NCI-H146 treated with DMSO at 0.1 percent for 48 hours (cell line): ENCODE data around the gene GDF2.

Source experiments
- DNase-seq: peaks from one replicate; lab custom pipeline; 2025; ENCODE audit not compliant: unreplicated experiment; lab: John Stamatoyannopoulos, UW

The GDF2 gene

DNA sequence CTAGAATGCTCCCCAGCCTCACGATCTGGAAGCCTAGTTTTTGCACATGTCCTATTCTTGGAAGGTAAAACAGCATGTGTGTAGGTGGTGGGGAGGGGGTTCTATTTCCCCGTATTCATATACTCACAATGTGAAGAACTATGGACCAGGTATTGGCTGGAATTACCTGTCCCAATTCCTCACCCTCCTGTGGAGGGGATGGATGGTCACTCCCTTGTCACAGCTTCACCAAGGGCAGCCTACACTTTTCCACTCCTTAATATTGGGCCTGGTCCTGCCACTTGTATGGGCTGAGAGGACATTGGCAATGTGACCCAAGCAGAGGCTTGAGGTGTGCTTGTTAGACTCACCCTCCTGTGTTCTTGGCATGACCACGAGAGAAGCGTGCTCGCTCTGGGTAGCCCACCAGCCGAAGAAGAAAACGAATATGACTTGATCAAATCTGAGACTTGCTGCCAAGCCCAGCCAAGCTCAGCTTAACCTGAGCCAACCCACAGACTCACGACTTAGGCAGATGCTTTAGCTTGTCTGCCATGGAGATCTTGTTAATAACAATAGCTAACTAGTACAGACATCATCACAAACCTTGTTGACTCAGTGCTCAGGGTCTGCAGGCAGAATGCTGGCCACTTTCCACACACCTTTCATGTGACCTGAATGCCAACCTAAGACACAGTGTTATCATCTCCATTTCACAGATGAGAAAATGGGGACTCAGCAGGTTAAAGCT, 44.6 kb downstream of the GDF2 start:
- no peak for DNase-seq

DNA sequence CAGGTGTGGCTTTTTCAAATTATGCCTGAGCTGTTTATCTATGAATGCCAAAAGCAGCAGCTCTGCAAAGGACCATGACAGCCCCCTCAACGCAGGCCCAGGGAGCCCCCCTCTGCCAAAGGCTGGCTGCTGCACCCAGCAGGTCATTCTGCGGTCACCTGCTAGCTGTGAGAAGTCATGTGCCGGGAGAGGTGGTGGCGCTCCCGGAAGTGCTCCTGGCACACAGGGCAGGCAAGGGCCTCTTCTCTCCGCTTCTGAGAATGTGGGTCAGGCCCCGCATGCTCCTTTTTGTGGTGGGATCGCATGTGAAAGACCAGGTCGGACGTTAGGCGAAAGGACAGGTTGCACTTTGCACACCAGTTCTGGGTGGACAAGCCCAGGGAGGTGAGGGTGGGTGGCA, 45.4 kb downstream of the GDF2 start:
- DNase-seq = no peak

DNA sequence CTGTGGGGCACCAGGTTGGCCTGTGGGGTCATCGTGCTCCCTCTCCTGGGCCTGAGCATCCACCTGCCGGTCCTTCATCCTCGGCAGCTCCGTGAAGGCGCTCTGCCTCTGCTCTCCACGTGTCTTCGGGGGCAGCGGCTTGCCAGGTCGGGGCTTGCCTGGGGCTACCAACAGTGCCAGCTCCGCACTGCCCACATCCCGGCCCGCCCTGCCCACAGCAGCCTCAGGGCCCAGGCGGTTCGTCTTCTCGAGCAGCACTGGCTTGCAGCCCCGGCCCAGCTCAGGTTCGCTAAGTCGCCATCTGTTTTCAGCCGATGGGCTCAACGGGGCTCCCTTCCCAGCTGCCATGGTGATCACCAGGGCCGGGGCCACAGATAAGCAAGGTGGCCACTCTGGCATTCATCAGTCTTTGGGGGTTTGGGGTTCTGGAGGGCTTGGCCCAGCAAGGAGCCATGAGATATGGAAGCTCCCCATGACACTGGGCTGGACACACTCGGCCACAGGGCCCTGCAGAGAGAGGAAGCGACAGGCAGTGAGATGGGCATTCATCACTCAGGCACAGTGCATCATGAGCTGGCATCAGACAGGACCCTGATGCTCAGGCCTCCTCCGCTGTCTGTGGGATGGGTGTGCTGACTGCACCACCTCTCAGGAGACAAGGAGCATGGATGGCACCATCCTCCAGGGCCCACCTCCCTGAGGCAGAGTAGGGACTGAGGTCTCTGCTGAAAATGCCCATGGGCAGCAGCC, 46.4 kb downstream of the GDF2 start:
- no peak for DNase-seq

DNA sequence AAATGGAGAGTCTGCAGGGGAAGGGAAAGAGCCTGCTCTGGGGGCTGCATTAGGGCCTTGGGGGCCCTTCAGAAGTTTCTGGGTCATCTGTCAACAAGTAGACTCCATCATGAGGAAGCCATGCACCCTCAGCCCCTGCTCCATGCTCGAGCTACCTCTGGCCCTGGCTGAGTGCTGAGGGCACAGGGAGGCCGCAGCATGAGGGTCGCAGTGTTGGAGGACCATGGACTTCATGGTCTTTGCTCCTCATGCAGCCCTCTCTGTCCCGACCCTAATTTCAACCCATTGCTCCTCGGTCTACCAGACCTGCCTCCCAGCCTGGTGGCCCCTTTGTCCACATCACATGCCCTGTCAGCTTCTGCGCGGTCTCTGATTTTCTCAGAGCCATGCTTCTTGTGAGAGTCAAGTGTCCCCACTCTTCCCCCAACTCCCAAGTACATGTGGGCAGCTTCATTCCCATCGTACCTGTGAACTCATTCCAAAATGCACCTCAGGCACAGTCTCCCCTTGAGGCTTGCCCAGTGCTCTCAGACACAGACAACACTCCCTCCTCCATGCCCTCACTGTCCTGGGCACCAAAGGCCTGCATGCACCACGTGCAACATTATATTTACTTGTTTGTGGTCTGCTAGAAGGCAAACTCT, 47.1 kb downstream of the GDF2 start:
- no peak for DNase-seq

DNA sequence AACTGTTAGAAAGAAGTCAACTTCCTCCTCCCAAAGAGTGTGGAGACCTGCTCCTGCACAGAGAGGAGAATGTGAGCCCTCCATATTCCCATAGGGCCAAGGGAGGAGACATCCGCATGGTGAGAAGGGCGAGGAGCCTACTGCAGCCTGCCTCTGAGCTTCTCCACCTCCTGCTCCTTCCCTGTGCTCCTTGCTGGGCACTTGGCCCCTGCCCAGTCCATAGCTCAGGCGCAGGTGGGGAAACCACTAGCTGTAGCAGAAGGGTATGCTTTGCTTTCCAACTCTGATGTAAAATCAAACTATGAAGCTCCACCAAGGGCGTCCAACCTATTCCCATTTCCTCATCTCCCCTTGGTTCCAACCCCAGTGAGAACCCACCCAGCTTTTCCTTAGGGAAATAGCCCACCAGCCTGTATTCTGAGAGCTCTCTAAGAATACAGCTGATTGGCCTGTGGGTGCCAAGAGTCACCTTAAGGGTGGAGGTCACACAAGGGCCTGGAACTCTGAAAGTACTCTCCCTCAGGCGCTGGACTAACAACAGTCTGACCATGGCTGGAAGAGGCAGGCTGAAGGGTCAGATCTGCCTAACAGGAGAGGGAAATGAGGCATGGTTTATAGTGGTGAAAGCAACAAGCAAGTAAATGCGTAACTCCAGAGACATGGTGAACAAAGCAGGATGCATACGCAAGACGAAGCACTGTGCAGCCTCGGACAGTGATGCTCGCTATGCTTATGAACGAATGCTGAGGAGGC, 47.9 kb downstream of the GDF2 start:
- no peak for DNase-seq

DNA sequence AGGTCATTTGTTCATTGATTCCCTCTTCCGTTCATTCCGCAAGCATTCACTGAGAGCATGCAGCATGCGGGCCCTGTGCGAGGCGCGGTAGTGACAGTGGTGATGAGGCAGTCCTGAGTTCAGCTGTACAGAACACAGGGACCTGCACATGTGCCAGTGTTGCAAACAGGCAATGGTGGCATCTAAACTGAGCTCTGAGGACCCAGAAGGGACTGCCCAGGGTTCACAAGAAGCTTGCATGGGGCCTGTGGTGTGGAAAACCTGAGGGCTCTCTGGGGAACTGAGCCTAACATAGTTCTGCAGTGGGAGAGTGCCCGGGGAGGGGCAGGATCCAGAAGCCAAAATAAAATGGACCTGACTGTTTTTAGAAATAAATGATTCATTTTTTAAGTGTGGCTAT, 48.6 kb downstream of the GDF2 start:
- no peak for DNase-seq

DNA sequence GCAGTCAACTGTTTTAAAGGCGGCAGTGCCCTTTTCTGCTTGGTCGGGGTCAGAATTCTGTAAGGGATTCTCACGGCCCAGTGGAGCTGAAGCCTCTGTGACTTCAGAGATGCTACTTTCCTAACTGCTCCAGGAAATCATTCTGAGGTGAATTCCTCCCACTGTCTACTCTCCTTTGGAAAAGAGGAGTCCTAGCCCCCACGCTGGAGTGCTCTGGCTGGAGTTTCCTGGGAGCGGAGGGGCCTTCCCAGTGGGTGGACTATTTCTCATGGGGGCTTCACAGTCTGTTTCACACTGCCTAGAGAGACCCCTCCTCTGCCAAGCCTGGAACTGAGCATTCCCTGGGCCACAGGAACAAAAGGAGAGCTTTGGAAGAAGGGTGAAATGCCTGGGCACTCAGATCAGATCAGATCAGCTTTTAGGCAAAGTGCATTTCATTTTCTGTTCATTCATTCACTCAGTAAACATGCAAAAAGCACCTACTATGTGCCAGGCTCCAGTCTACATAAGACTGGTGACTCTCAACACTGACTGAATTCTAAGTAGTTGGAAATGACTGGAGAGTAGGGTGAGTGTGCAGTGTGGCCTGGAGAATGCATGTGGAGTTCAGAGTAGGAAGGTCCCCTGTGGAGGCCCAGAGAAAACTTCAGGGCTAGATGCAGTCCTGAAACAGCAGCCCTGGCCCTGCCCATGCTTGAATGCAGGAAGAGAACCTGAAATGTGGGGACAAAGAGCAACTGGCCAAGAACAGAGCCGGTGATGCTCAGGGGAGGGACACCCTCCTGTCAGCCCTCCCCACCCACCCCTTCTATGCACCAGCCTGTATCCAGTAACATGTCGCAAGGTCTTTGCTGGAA, 49.6 kb downstream of the GDF2 start:
- DNase-seq = no peak

DNA sequence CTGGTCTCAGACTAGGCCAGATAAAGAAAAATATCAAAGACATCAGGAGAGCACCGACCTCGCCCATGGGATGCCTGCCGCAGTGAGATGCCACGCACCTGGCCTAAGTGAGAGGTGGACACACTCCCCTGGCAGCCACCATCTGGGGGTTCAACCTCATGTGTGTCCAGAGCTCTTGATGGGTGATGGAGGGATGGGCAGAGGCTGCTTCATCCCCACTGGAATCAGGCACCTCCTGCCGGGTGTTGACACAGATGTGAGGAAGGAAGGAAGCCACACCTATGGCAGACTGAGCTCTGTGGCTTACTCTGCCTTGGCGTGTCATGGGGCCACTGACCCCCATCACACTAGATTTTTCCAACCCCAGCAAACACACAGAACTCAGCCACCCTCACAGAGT, 50.5 kb downstream of the GDF2 start:
- DNase-seq = no peak

DNA sequence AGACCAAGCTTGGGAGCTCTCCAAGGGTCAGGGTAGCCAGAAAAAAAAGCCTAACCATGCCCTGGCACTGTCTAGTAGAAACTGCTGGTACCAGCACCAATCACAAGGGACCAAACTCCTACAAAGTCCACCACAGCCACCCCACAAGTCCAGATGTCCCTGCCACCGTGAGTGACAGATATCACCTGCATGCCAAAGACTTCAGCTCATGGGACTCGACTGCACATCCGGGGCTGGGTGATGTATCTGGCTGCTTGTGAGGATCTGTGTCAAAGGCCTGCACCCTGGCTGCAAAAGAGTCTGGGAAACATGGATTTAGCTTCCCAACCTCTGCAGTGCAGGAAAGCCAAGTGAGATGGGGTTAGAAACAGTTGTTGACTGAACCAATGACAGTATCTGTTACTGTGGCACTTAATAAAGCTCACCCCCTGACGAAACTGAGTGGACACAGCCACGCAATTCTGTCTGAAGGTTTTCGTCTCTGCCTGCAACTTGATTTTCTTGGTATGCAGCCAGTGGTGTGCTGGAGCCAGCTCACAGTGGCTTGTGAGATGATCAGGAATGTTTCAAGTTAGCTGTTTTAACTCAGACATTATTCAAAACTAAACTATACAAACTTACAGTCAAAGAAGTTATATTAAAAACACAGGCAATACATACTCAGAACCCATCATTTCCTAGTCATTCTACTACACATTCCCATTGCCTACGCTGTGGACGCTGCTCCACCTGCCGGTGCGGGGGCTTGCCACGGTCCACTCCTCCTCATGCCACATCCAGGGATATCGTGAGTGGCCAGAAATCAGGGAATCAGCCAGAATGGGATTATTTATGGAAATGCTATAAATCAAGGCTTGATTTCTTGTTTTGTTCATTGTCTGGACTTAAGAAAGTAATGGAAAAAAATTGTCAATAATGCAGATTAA, 52.6 kb downstream of the GDF2 start:
- DNase-seq = no peak

DNA sequence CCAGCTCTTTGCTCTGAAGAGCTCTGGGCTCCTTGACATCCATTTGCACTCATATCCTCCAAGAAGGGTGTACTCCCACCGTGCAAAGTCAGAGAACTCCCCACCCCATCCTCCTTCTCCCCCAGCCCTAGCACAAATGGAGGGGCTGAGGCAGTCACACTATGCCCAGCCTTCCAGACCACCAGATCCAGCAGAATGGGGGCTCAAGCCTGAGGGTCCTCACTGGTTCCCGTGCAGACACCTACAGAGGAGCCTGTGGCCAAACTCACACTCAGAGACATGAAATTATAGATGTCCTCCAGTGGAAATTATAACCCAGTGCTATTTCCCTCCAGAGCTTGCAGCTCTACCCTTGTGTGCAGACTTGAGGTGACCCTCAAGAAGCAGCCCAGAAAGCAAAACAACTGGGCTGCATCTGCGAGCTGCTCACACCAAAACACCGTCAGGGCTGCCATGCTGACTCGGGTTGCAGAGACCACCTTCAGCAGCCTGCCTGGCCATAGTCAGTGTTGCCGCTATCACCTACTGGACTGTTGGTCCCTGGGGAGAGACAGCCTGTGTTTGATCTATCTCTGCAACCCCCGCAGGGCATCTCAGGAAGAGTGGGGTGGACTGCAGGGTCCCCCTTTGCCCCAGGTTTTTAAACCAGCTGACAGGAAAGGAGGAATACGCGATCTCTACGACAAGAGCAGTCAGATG, 54.4 kb downstream of the GDF2 start:
- DNase-seq = peak; percentile 46
